Mammary epithelial cell (primary cell): ENCODE data around the gene CLCN7.

Source experiments
- CTCF ChIP-seq, 2 donors: IDR thresholded peaks in 1 of 2; conservative IDR thresholded peaks in 1 of 2; 2 replicates each; pipeline ENCODE4 v1.5.1; 2011 to 2012; ENCODE audit warnings: inconsistent platforms in 2 of 2, low read length in 2 of 2, mild to moderate bottlenecking in 2 of 2, control low read depth in 1 of 2, low read depth in 1 of 2; ENCODE audit not compliant: insufficient read depth in 1 of 2; ENCODE audit errors: extremely low read depth in 1 of 2
- EZH2 ChIP-seq: IDR thresholded peaks from 2 replicates; pipeline ENCODE4 v1.6.1; 2012; ENCODE audit warnings: low read length, inconsistent platforms, borderline replicate concordance

GRCh38 chr16:1468426-1468810, 6.4 kb downstream of the CLCN7 start:
- TF ChIP-seq CTCF (conservative IDR thresholded peaks at IDR 0.05 in 1 of 2, IDR thresholded peaks at IDR 0.05 in 1 of 2; ENCODE audit: extremely low read depth in 1 of 2, insufficient read depth in 1 of 2, low read depth in 1 of 2, low read length in 2 of 2) = no peak
- no peak for TF ChIP-seq EZH2
